Loucy (cell line): Measurements from ENCODE around the gene MYH9.

Experiments
- CTCF ChIP-seq: fragments of 200-600 bp; sonication (generic); conservative IDR thresholded peaks from 2 replicates; pipeline ENCODE4 v1.5.1; 2014; ENCODE audit warnings: mild to moderate bottlenecking, antibody characterized with exemption, low read length
- EZH2phosphoT487 ChIP-seq: fragments of 200-600 bp; IDR thresholded peaks from 2 replicates; pipeline ENCODE4 v1.6.1; 2018; ENCODE audit warnings: antibody characterized with exemption, mild to moderate bottlenecking, moderate library complexity, borderline replicate concordance

- TF ChIP-seq CTCF (no peak), EZH2phosphoT487 (no peak)
These were observed 47.1 kb downstream of the MYH9 start for GRCh38 chr22:36340621-36341020.
